GM21447 (cell line): Measurements from ENCODE around the gene SCML1.
A peak's percentile ranks its signal among the peaks of the same experiment; 100 is the strongest.
"Not testable (repeated sequence)": the region's sequence is repeated elsewhere in the genome, so short reads cannot be mapped to it uniquely, and the experiment has no call there.

Experiments
- ATAC-seq: cut with Tn5 transposase; IDR thresholded peaks from one replicate; pipeline ENCODE4 v1.9.1; 2021; ENCODE audit not compliant: unreplicated experiment

The SCML1 gene

DNA sequence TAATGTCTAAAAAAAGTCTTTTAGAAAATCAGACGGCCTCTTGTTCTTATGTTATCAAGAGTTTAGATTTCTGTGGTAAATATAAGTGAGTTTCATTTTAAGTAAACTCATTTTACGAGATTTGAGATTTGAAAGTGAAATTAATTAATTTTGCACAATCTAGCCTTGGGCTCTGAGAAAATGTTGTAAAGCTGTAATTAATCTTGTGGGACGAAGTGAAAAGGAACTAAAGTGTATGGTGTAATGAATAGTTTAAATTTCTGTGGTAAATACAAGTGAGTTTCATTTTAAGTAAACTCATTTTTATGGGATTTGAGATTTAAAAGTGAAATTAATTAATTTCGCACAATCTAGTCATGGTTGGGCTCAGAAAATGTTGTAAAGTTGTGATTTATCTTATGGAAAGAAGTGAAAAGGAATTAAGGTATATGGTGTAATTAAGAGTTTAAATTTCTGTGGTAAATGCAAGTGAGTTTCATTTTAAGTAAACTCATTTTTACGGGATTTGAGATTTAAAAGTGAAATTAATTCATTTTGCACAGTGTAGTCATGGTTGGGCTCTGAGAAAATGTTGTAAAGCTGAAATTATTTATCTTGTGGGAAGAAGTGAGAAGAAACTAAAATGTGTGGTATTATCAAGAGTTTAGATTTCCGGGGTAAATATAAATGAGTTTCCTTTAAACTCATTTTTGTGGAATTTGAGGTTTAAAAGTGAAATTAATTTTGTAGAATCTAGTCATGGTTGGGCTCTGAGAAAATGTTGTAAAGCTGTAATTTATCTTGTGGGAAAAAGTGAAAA, 1.6 kb downstream of the SCML1 start:
- ATAC-seq = no peak

DNA sequence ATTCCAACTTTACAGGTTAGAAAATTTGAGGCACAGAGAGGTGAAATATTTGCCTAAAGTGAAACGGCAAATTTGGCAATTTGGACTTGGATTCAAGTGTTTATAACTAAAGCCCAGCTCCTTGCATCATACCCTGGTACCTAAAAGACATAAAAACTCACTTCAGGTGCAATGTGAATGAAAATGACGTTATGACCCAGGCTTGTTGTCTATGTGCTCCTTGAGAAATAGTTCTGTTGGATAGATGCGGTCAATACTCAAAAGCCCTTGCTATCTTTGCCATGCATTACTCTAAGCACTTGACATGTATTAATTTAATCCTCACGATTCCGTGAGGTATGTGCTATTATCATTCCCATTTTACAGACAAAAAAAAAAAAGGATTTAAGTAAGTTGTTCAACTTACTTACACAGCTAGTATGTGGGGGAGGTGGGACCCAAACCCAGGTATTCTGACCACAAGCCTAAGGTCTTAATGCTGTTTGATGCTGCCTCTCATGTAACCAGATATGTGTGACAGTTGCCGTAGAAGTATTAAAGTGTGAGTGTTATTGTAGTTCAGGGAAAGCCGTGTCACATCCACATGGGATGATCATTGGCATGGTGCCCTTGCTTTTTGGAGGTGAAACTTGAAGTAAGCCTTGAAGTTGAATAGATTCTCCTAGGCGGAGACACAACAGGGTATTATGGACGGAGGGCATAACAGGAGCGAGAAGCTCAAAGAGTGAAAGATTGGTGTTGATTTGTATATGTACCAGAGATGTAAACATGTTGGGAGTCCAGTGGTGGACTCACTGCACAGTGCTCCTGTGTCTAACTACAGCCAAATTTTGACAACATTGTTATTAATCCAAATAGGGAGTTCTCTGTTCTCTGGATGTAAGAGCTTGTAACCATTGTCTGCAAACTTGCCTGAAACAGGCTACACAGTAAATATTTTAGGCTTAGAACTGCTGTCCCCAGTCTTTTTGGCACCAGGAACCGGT, 3.1 kb downstream of the SCML1 start:
- no peak for ATAC-seq

DNA sequence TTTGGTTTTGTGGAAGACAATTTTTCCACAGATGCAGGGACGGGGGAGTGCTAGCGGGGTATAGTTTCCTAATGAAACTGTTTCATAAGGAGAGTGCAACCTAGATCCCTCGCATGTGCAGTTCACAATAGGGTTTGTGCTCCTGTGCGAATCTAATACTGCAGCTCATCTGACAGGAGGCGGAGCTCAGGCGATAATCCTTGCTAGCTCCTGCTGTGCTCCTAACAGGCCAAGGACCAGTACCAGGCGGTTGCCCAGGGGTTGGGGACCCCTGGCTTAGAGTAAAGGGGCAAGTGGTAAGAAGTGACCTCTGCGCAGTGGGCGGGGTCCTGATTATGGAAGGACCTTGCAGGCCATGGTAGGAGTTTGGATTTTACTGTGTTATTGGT, 3.8 kb downstream of the SCML1 start:
- no peak for ATAC-seq

DNA sequence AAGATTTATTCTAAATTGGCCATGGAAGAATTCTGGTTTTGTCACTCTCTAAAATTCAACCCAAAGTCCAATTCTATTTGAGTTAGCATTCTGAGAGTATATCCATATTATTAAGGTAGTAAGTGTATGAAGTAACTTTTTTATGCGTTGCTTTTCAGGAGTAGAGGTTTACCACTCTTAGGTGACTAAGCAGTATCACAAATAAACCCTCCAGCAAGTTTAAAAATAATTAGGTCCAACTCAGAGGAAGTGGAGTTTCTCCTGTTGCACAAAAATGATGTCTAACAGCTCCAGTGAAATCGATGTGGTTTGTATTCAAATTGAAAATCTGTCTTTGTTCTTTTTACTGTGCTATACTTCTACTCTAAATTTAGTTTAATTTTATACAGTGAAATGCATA, 6.6 kb downstream of the SCML1 start:
- ATAC-seq = no peak

DNA sequence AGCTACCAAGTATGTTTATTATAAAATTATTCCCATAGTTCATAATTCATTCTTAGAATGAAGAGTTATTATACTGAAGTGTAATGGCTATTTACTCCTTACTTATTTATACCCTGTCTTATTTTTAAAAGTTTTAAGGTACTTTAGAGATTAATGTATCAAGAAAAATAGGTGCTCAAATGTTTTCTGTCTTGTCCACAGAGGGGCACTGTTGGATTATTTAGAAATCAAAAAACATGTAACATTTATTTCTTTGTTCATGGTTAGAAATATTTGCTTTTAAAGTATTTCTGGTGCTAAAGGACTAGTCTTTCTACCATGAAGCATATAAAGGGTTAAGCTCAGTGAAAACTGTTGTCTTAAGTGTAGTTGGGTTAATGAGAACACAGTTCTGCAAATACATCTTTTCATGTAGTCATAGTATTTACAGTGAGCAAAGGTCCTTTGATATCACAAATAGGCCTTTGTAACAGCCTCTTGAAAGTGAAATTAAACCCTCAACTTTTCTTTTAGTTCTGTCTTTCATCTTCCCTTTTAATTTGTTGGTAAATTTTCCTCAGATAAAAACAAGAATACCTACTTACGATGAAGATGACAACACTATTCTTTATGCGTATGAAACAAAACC, 7.7 kb downstream of the SCML1 start:
- ATAC-seq = no peak

DNA sequence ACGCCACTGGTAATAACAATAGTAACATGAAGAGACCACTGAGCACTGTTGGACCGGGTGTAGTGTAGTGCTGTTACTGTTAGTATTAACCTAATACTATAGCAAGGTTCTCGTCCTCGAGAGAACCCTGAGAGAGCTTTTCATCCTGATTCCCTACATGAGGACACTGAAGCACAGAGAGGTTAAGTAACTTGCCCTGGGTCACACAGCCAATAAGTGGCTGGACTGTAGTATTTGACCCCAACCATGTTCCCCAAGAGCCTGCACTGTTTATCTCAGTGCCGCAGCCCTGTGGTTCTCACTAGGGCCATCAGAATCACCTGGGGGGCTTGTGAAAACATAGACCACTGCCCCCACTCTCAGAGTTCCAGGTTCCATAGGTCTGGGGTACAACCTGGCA, 10.4 kb downstream of the SCML1 start:
- ATAC-seq = no peak

DNA sequence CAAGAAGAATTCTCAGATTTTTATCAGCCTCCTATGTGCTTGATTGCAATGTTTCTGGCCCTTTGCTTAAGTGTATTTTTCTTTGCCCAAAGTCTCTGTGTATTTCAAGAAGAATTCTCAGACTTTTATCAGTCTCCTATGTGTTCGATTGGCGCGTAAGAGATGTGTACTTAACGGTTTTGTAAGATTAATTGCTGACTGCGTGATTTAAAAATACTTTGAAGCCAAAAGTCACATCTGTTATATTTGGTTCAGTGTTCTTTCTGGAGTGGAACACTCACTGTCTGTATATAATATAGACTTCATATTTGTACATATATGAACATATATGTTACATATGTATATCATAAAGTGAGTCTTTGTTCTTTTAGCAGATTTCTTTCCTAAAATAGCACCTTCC, 11.4 kb downstream of the SCML1 start:
- ATAC-seq = no peak

DNA sequence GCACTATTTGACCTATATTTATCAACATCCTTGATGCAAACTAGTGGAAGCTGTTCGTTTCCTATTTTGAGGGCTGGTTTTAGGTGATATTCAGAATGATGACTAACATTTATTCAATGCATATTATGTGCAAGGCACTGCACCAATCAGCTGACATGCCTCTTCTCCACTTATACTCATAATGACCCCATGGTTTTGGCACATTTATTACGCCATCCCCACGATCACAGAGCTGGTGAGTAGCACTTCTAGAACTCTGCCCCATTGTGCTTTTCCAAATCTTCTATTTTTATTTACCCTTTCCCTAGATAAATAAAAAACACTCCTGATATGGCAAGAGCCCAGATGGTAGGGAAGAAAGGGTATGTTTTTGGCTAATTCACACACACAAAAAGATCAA, 13.1 kb downstream of the SCML1 start:
- no peak for ATAC-seq

DNA sequence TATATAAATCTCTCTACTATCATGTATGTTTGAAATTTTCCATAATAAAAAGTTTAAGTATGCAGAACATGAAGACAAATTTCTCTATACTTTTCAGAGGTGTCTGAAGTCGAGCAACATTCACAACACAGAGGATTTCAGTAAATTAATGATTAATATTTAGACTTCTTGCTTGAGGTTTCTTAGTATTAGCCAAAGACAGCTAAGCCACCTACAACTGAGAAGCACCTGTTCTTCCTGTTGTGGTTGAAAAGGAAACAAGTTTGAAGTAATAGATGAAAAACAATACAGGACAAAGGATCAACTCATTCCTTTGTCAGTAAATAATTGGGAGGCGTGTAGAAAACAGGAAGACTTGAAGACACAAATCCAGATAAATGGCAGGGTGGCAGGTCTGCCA, 21.1 kb downstream of the SCML1 start:
- peak; percentile 94 for ATAC-seq

DNA sequence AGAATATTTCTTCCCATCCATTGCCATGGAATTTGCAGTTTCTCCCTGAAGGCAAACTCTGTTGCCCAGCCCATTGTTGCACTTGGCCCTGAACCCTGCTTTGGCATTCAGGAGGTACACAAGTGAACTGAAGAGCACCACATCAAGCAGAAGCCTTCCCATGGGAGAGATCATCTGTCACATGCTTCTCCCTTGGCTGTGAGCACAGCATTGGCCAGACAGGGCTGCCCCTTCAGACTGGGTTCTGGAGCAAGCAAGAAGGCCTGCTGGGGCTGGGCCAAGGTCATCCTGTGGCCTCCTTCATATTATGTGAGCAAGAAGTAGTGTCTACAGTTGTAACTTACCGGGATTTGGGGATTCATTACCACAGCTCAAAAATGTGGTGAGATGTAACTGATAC, 22.7 kb downstream of the SCML1 start:
- ATAC-seq = no peak

DNA sequence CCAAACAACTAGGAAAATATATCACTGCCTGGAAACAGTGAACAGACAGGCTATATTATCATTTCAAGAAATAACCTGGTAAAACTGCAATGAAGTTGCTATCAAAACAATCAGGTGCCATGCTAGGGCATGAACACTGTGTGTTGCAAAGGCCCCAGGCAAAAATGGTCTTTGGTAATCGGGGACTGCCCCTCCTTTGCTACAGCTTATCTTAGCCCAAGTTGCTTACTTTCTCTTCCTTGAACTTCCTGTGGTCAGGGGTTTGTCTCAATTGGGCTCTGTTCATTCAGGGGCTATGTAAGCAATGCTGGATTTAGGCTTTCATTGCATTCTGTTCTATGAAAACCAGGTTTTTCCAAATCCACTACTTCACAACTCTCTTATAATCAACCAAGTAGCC, 30.4 kb downstream of the SCML1 start:
- no peak for ATAC-seq

DNA sequence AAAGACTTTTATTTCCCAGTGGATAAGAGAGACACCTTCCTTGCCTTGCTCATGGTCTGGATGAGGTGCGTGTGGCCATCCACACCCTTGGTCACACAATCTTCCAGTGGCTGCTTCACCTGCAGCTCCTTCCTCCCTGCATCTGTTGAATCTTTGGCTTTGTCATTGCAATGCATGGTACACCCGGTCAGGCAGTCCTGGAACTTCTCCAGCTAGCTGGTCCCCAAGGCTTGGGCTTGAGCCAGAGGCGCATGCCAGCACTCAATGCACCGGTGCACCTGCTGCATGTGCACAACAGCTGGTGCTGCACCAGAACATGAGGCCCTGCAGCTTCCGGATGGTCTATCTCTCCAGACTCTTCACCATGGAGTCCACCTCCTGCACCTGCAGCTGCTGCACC, 31.7 kb downstream of the SCML1 start:
- ATAC-seq = no peak

DNA sequence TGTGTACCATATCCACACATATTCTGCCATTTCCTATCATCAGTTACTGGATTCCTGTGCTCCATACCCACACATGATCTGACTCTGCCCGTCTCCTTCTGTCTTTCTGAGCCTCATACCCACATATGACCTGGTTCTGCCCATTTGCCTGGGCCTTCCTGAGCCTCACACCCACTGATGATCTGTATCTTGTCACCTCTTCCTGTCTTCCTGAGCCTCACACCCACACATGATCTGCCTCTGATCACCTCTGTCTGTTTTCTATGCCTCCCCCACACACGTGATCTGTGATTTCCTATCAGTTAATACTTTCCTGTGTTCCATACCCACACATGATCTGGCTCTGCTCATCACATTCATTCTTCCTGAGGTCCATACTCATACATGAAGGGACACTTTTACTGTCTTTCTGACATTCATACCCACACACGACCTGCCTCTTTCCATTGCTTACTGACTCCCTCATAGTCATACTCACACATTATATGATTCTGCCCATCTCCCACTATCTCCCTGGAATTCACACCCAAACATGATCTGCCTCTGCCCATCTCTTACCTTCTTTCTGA, 32.5 kb downstream of the SCML1 start:
- no peak for ATAC-seq

DNA sequence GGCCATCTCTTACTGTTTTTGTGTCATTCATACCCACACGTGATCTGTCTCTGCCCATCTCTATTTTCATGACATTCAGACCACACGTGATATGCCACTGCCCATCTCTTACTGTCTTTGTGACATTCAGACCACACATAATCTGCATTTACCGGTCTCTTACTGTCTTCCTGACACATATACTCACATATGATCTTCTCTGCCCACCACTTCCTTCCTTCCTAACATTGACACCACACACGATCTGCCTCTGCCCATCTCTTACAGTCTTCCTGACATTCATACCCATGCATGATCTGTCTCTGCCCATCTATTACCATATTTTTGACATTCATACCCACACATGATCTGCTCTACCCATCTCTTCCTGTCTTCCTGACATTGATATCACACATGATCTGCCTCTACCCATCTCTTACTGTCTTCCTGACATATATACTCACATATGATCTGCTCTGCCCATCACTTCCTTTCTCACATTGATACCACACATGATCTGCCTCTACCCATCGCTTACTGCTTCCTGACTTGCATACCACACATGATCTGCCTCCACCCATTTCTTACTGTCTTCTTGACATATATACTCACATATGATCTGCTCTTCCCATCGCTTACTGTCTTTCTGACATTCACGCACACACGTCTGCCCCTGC, 36.1 kb downstream of the SCML1 start:
- no peak for ATAC-seq

DNA sequence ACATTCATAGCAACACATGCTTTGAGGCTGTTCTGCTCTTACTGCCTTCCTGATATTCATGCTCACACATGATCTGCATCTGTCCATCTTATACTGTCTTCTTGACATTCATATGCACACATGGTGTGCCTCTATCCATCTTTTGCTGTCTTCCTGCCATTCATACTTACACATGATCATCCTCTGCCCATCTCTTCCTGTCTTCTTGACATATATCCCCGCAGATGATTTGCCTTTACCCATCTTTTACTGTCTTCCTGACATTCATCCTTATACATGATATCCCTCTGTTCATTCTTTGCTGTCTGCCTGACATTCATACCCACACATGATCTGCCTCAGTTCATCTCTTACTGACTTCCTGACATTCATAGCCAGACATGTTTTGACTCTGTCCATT, 36.8 kb downstream of the SCML1 start:
- ATAC-seq = no peak

DNA sequence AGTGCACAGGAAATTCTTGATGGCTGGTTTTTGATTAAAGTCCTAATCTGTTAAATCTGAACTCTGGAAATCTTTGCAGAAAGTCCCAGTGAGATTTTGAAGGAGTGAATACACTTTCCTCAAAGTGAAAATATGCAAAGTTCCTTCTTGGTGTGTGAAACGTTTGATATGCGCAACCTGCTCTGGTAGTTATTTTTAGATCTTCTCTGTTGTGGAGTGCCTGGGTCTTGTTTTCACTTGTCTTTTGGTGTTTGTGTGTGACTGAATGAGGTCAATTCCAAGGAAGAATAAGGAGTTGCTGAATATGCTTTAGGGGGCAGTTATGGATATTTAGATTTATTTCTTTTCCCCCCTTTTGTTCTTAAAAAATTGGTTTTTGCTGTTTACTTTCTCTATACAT, 41.7 kb downstream of the SCML1 start:
- no peak for ATAC-seq

DNA sequence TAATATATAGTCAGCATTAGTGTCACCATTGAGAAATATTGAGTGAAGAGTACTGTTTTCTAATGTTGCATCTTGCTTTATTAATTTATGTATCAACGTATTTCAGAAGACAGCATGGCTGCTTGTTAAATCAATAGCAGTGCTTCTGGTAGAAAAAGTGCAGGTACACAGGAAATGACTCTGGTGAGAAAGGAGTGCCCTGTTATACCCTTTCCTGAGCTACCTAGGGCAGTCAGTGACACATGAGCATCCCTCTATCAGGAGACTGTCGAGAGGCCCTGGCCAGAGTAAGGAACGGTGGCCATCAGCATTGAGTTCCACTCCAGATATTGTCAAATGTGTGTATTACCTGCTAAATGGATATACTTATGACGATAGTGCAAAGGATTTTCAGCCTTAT, 42.1 kb downstream of the SCML1 start:
- no peak for ATAC-seq

DNA sequence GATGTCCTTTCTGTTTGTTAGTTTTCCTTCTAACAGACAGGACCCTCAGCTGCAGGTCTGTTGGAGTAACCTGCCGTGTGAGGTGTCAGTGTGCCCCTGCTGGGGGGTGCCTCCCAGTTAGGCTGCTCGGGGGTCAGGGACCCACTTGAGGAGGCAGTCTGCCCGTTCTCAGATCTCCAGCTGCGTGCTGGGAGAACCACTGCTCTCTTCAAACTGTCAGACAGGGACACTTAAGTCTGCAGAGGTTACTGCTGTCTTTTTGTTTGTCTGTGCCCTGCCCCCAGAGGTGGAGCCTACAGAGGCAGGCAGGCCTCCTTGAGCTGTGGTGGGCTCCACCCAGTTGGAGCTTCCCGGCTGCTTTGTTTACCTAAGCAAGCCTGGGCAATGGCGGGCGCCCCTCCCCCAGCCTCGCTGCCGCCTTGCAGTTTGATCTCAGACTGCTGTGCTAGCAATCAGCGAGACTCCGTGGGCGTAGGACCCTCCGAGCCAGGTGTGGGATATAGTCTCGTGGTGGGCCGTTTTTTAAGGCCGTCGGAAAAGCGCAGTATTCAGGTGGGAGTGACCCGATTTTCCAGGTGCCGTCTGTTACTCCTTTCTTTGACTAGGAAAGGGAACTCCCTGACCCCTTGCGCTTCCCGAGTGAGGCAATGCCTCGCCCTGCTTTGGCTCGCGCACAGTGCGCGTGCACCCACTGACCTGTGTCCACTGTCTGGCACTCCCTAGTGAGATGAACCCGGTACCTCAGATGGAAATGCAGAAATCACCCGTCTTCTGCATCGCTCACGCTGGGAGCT, 49.5 kb downstream of the SCML1 start:
- not testable (repeated sequence) for ATAC-seq

DNA sequence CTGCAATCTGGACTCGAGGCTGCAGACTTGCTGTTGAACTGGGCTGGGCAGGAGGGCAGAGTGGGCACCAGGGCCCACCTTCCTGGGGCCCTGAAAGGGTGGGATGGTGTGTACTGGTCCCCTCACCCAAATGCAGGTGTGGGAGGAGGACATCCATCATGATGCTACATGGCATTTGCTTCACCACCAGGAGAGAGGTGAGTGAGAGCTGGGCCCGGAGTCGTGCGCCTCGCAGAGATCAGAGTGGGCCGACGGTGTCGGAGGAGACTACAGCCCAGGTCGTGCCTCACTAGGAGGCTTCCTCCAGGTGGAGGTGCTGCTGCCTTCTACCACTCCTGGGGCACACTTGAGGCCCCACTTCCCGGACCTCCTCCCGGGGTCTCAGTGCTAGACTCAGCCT, 50.3 kb downstream of the SCML1 start:
- no peak for ATAC-seq

DNA sequence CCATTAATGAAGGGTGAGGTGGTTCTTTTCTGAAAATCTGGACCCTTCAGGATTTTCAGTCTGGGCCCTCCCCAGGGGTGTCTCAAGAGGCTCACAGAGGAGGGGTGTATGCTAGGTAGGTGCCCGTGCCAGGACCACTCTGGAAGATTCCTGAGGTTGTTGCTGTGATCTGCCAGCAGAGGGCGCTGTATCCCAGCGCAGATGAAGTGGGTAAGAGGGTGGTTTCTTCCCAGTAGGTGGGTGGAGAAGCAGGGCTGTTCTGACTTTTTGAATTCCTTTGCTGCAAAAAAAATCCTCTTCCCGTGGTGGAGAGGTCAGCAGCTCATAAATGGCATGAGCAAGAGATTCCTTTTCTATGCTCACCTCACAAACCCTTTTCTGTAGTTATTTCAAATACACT, 51.1 kb downstream of the SCML1 start:
- no peak for ATAC-seq
